Lower leg skin (tissue), 3 donors: ENCODE results near the gene SLC30A10.
"Not testable (repeated sequence)": the region's sequence is repeated elsewhere in the genome, so short reads cannot be mapped to it uniquely, and the experiment has no call there.

ENCODE experiments used
- POLR2A ChIP-seq, 2 donors: fragments of 450-650 bp; IDR thresholded peaks; one replicate each; pipeline ENCODE4 v1.6.1; 2016 to 2017; ENCODE audit warnings: antibody characterized with exemption in 2 of 2, mild to moderate bottlenecking in 1 of 2, moderate library complexity in 1 of 2
- TF ChIP-seq, protein P1 (sequence below), 3 donors: fragments of 450-650 bp; IDR thresholded peaks; one replicate each; pipeline ENCODE4 v1.5.1; 2016; ENCODE audit warnings: antibody characterized with exemption in 3 of 3, mild to moderate bottlenecking in 3 of 3, moderate library complexity in 2 of 3

DNA sequence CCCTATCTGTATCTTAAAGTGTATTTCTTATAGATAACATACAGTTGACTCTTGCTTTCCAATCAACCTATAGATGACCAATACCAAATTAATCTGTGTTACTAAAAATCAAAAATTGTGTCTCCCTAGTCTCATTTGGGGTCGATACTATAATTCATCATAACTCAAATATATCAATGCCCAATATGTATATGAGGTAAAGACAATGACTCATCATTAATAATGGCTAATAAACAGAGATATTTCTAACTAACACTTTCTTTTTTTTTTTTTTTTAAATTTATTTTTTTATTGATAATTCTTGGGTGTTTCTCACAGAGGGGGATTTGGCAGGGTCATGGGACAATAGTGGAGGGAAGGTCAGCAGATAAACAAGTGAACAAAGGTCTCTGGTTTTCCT, 55.8 kb downstream of the SLC30A10 start:
- TF ChIP-seq, protein P1, sequence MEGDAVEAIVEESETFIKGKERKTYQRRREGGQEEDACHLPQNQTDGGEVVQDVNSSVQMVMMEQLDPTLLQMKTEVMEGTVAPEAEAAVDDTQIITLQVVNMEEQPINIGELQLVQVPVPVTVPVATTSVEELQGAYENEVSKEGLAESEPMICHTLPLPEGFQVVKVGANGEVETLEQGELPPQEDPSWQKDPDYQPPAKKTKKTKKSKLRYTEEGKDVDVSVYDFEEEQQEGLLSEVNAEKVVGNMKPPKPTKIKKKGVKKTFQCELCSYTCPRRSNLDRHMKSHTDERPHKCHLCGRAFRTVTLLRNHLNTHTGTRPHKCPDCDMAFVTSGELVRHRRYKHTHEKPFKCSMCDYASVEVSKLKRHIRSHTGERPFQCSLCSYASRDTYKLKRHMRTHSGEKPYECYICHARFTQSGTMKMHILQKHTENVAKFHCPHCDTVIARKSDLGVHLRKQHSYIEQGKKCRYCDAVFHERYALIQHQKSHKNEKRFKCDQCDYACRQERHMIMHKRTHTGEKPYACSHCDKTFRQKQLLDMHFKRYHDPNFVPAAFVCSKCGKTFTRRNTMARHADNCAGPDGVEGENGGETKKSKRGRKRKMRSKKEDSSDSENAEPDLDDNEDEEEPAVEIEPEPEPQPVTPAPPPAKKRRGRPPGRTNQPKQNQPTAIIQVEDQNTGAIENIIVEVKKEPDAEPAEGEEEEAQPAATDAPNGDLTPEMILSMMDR (IDR thresholded peaks at IDR 0.05): not testable (repeated sequence)
- not testable (repeated sequence) for TF ChIP-seq POLR2A (IDR thresholded peaks at IDR 0.05)
